IMR-90 (cell line): ENCODE data around the gene DACH1. TPM values are rescaled to one million over a fixed set of nuclear protein-coding genes. Genes with fewer than 3 reads are reported as not detected.

ENCODE experiments used
- ATAC-seq: fragments of 200-7000 bp; cut with Tn5 transposase; 2 replicates; pipeline ENCODE4 v1.9.1; 2020; ENCODE audit warnings: low read depth, mild to moderate bottlenecking, moderate library complexity
- BruUV-seq: library from RNA; stranded (reverse); fragments of 400-500 nt; replicated peaks from 2 replicates; lab custom pipeline; 2021; lab: Mats Ljungman, UMichigan
- CTCF ChIA-PET: fragments of 300-600 bp; formaldehyde crosslinking; extraction: SDS; loops from one replicate; lab custom pipeline; 2021; ENCODE audit warnings: antibody characterized with exemption; lab: Yijun Ruan, JAX
- POLR2A ChIA-PET: fragments of 300-600 bp; sonication (Branson Sonifier 250); formaldehyde crosslinking; loops from one replicate; lab custom pipeline; 2022; ENCODE audit warnings: antibody characterized with exemption; ENCODE audit not compliant: unreplicated experiment; lab: Charles Lee
- DNase-seq: peaks from one replicate; pipeline ENCODE4 v3.0.0; 2013
- H2AFZ ChIP-seq: replicated peaks from 2 replicates; pipeline ENCODE3; 2013; ENCODE audit warnings: low read length, mild to moderate bottlenecking; ENCODE audit not compliant: poor library complexity
- H2AK5ac ChIP-seq: 2 replicates; pipeline ENCODE4 v1.6.1; 2013; ENCODE audit warnings: low read depth, low read length, inconsistent platforms
- H2AK9ac ChIP-seq: replicated peaks from 2 replicates; pipeline ENCODE3; 2013; ENCODE audit warnings: mild to moderate bottlenecking, low read depth, low read length, moderate library complexity; ENCODE audit not compliant: poor library complexity
- H2BK120ac ChIP-seq: 2 replicates; pipeline ENCODE4 v1.6.1; 2013; ENCODE audit warnings: low read depth, low read length, inconsistent platforms
- H2BK15ac ChIP-seq: 3 replicates; pipeline ENCODE4 v1.6.1; 2013; ENCODE audit warnings: low read depth, low read length, inconsistent platforms
- H2BK20ac ChIP-seq: 2 replicates; pipeline ENCODE4 v1.6.1; 2013; ENCODE audit warnings: low read depth, mild to moderate bottlenecking, inconsistent platforms, low read length, moderate library complexity
- H2BK5ac ChIP-seq: 2 replicates; pipeline ENCODE4 v1.6.1; 2013; ENCODE audit warnings: mild to moderate bottlenecking, low read depth, low read length, inconsistent platforms; ENCODE audit not compliant: poor library complexity, severe bottlenecking
- H3K14ac ChIP-seq: replicated peaks from 2 replicates; pipeline ENCODE4 v1.6.1; 2013; ENCODE audit warnings: low read depth, low read length, inconsistent platforms
- H3K18ac ChIP-seq: 2 replicates; pipeline ENCODE4 v1.6.1; 2013; ENCODE audit warnings: low read depth, low read length, control low read depth
- H3K23ac ChIP-seq: 2 replicates; pipeline ENCODE4 v1.6.1; 2013; ENCODE audit warnings: low read depth, low read length, inconsistent platforms
- H3K27ac ChIP-seq: 2 replicates; pipeline ENCODE4 v1.5.1; 2013; ENCODE audit warnings: mild to moderate bottlenecking, control low read depth, low read length; ENCODE audit not compliant: insufficient read depth
- H3K27me3 ChIP-seq: 2 replicates; pipeline ENCODE4 v1.6.1; 2013; ENCODE audit warnings: low read length; ENCODE audit not compliant: control insufficient read depth, insufficient read depth
- H3K36me3 ChIP-seq: 2 replicates; pipeline ENCODE4 v1.6.1; 2013; ENCODE audit warnings: low read length, mixed read lengths; ENCODE audit not compliant: control insufficient read depth, insufficient read depth
- H3K4ac ChIP-seq: 2 replicates; pipeline ENCODE4 v1.6.1; 2013; ENCODE audit warnings: low read depth, low read length, inconsistent platforms
- H3K4me1 ChIP-seq: 2 replicates; pipeline ENCODE4 v1.6.1; 2013; ENCODE audit warnings: low read length, mixed read lengths; ENCODE audit not compliant: control insufficient read depth, insufficient read depth
- H3K4me2 ChIP-seq: 2 replicates; pipeline ENCODE4 v1.6.1; 2013; ENCODE audit warnings: low read depth, mild to moderate bottlenecking, control low read depth, low read length, moderate library complexity
- H3K4me3 ChIP-seq: 2 replicates; pipeline ENCODE4 v1.5.1; 2013; ENCODE audit warnings: low read depth, mild to moderate bottlenecking, control low read depth, low read length, moderate library complexity; ENCODE audit not compliant: insufficient read depth
- H3K56ac ChIP-seq: 2 replicates; pipeline ENCODE4 v1.6.1; 2013; ENCODE audit warnings: low read length, inconsistent platforms; ENCODE audit not compliant: insufficient read depth; ENCODE audit errors: extremely low read depth
- H3K79me1 ChIP-seq, 2 experiments: 2 replicates each; pipeline ENCODE4 v1.6.1; 2013; ENCODE audit warnings: low read length in 2 of 2, inconsistent platforms in 1 of 2, low read depth in 1 of 2
- H3K9ac ChIP-seq: 2 replicates; pipeline ENCODE4 v1.6.1; 2013; ENCODE audit warnings: low read depth, low read length, control low read depth
- H3K9me1 ChIP-seq: 2 replicates; pipeline ENCODE4 v1.6.1; 2013; ENCODE audit warnings: low read length, inconsistent platforms; ENCODE audit not compliant: insufficient read depth
- H3K9me3 ChIP-seq: 2 replicates; pipeline ENCODE4 v1.6.1; 2013; ENCODE audit warnings: low read length; ENCODE audit not compliant: control insufficient read depth, insufficient read depth
- H4K20me1 ChIP-seq: 2 replicates; pipeline ENCODE4 v1.6.1; 2013; ENCODE audit warnings: low read length, inconsistent platforms; ENCODE audit not compliant: insufficient read depth
- H4K5ac ChIP-seq: 2 replicates; pipeline ENCODE4 v1.6.1; 2013; ENCODE audit warnings: mild to moderate bottlenecking, low read depth, low read length, control low read depth
- H4K8ac ChIP-seq, 2 experiments: 2 replicates each; pipeline ENCODE4 v1.6.1; 2013; ENCODE audit warnings: low read depth in 2 of 2, low read length in 2 of 2, control low read depth in 1 of 2, inconsistent platforms in 1 of 2
- H4K91ac ChIP-seq: 2 replicates; pipeline ENCODE4 v1.6.1; 2013; ENCODE audit warnings: low read depth, low read length, inconsistent platforms; ENCODE audit not compliant: insufficient read depth
- MAZ ChIP-seq: IDR thresholded peaks from 2 replicates; pipeline ENCODE4 v1.6.1; 2012; ENCODE audit warnings: low read depth, mild to moderate bottlenecking, low read length, improper control_type of control experiment, moderate library complexity, borderline replicate concordance
- MXI1 ChIP-seq: IDR thresholded peaks from 2 replicates; pipeline ENCODE4 v1.6.1; 2012; ENCODE audit warnings: low read depth, mild to moderate bottlenecking, low read length, moderate library complexity, borderline replicate concordance
- WGBS, 2 experiments: methylation state at CpG; one replicate each; pipeline versions ENCODE4 v1.1.5 to v1.1.7; 2013; ENCODE audit warnings: missing lambda C conversion rate in 2 of 2; ENCODE audit not compliant: insufficient read length in 1 of 2; ENCODE audit errors: extremely low coverage in 2 of 2; 5-methylcytosine and 5-hydroxymethylcytosine counted together
- dilution Hi-C: fragments of 300-500 bp; cut with HindIII; formaldehyde crosslinking; loops from one replicate; pipeline ENCODE4 v1.14.3; 2018; ENCODE audit warnings: low sequenced_read_pairs; ENCODE audit not compliant: unreplicated experiment
- in situ Hi-C: fragments of 300-500 bp; cut with MboI; formaldehyde crosslinking; loops from 3 replicates; pipeline ENCODE4 v1.14.3; 2019; ENCODE audit warnings: low sequenced_read_pairs, inconsistent platforms, mixed read lengths
- intact Hi-C: fragments of 100-400 bp; cut with micrococcal nuclease; formaldehyde crosslinking; loops from 2 replicates; pipeline ENCODE4 v1.10.0; 2022
- polyA plus RNA-seq, 3 experiments: library from polyadenylated mRNA; depleted of rRNA; stranded (reverse); fragments of >200 nt; gene quantifications; 2 replicates each; pipeline ENCODE4 v1.2.3, GENCODE V29; 2012; ENCODE audit warnings: low replicate concordance in 1 of 3
- total RNA-seq: library from RNA; depleted of rRNA; stranded (reverse); fragments of >200 nt; gene quantifications from 2 replicates; pipeline ENCODE4 v1.2.3, GENCODE V29; 2012

The DACH1 gene
- total and polyA plus RNA-seq, 2 of the 4 experiments (the other 2 are of a cell fraction): not detected

GRCh38 chr13:71540098-71540497 lies 326.9 kb downstream of the DACH1 start:
- CTCF ChIA-PET: no interaction called here
- WGBS, 2 experiments: no CpG with 5 or more reads among the region's 1 CpG
- H3K79me1 ChIP-seq: no peaks in the 10 kb centered on the region

More at GRCh38 chr13:71540098-71540497, 326.9 kb downstream of the DACH1 start:
- H2BK15ac ChIP-seq: no peak overlapping the region
- dilution Hi-C loops (no loop called here), in situ Hi-C loops (no loop called here), intact Hi-C loops (no loop called here)
- no peak overlapping the region for H3K4me3 ChIP-seq
- H3K9ac ChIP-seq: no peak overlapping the region
- H2BK120ac ChIP-seq: no peak overlapping the region
- TF ChIP-seq MAZ (no peak), MXI1 (no peak)
- H2BK5ac ChIP-seq: no peak overlapping the region
- no peaks in the 10 kb centered on the region for H3K9me3 ChIP-seq
- H2AK9ac ChIP-seq: no peak overlapping the region
- H3K9me1 ChIP-seq: no peaks in the 10 kb centered on the region
- no peak overlapping the region for H4K5ac ChIP-seq
- DNase-seq (no peak), ATAC-seq (no peak)
- no peak overlapping the region for H3K4me2 ChIP-seq
- H3K4ac ChIP-seq: no peak overlapping the region
- H4K8ac ChIP-seq: no peak overlapping the region
- BruUV-seq: no TSS peak
- H3K23ac ChIP-seq: no peak overlapping the region
- H4K20me1 ChIP-seq: no peaks in the 10 kb centered on the region
- no peak overlapping the region for H2AK5ac ChIP-seq
- H3K18ac ChIP-seq: no peak overlapping the region
- H3K56ac ChIP-seq: no peak overlapping the region
- H3K4me1 ChIP-seq: no peaks in the 10 kb centered on the region; the same call in 1 of the 2 replicates
- H3K36me3 ChIP-seq: no peaks in the 10 kb centered on the region
- no peak overlapping the region for H3K14ac ChIP-seq
- H2AFZ ChIP-seq: no peak overlapping the region
- H2BK20ac ChIP-seq: no peak overlapping the region
- H3K27me3 ChIP-seq: no peaks in the 10 kb centered on the region
- no peak overlapping the region for H3K27ac ChIP-seq
- H4K91ac ChIP-seq: no peak overlapping the region
- POLR2A ChIA-PET: no interaction called here
